ENCODE measurements around the gene BCL6B.

DNA sequence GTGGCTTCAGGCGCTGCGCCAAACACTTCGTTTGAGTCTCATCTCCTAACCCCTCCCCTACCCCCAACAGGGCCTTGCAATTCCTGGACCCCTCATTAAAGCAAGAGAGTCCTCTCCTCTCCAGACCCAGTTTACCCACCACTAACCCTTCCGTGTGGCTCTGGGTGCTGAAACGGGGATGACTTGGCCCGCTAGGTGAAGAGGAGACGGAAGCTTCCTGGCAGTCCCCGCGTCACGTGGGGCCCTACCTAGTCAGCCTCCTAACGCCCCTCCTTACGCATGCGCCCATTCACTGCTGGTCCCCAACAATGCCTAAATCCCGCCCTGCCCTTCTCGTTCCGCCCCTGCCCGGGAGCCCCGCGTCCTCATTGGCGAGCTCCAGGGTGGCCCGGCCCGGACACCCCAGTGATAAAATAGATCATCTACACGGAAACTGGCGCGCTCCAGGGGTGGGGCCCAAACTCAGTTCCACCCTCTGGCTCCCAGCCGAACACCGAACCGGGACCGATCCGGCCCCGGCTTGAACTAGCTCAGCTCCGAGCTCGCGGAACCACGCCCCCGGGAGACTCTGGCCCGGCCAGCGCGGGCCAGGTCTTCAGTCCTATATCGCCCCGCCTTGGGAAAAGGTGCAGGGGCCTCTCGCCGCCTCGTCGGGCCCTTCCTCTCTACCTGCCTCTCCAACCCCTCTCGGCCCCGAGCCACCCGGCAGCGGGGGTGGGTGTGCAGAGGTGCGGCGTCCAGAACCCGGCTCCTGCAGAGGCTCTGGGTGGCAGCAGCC, 12.9 kb downstream of the BCL6B start, which contains the start of gene SLC16A13:
- TF ChIP-seq, protein P1, sequence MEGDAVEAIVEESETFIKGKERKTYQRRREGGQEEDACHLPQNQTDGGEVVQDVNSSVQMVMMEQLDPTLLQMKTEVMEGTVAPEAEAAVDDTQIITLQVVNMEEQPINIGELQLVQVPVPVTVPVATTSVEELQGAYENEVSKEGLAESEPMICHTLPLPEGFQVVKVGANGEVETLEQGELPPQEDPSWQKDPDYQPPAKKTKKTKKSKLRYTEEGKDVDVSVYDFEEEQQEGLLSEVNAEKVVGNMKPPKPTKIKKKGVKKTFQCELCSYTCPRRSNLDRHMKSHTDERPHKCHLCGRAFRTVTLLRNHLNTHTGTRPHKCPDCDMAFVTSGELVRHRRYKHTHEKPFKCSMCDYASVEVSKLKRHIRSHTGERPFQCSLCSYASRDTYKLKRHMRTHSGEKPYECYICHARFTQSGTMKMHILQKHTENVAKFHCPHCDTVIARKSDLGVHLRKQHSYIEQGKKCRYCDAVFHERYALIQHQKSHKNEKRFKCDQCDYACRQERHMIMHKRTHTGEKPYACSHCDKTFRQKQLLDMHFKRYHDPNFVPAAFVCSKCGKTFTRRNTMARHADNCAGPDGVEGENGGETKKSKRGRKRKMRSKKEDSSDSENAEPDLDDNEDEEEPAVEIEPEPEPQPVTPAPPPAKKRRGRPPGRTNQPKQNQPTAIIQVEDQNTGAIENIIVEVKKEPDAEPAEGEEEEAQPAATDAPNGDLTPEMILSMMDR (conservative IDR thresholded peaks at IDR 0.05; ENCODE audit: low read length): no peak
- TF ChIP-seq EZH2phosphoT487 (IDR thresholded peaks at IDR 0.05; ENCODE audit: borderline replicate concordance): no peak
